TTC549 (cell line): ENCODE results near the gene RRP12.

ENCODE experiments used
- FAIRE-seq: peaks from 2 replicates; lab custom pipeline; 2012; peaks lifted over from hg19 to GRCh38; lab: Jason Lieb, UNC

Gene RRP12

DNA sequence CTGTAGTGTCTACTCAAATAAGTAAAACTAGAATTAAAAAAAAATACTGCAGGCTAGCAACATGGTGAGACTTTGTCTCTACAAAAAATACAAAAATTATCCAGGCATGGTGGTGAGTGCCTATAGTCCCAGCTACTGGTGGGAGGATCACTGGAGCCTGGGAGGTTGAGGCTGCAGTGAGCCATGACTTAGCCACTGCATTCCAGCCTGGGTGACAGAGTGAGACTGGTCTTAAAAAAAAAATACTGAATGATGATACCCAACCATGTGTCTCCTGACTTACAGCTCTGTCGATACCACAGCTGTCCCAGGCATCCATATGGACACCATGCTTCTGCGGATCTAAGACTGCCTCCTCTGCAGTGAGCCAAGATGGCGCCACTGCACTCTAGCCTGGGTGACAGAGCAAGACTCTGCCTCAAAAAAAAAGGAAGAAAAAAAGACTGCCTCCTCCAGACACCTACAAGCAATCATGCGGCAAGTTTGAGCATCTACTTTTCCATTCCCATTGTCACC lies 90.0 kb downstream of the RRP12 start:
- no peak for FAIRE-seq

DNA sequence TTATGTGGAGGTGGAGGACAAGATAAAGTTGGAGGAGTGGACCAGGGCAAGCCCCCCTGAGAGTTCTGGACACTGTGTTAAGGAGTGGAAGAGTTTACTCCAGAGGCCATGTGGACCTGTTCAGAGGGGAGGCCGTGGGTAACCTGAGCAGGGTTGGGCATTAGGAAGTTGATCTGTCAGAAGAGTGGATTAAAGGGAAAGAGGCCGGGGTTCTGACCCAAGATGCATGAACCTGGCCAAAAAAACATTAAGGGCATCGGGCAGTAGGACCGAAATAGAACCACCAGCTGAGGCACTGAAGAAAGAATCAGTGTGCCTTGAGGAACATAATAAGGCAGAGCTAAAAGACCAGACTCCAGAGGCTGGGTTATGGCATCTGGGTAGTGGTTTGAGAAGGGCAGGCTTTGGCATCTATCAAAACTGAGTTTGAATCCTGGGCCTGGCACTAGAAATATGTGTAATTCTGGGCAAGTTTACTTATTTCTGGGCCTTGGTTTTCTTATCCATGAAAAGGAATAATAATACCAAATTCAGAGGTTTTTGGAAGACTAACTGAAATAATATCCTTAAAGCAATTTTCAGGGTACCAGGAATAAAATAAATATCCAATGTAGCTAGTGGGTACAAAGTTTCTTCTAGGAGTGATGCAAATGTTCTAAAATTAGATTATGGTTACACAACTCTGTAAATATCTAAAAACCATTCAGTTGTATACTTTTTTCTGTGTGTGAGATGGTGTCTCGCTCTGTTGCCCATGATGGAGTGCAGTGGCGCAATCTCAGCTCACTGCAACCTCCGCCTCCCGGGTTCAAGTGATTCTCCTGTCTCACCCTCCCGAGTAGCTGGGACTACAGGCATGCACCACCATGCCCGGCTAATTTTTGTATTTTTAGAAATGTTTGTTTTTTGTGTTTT lies 93.0 kb downstream of the RRP12 start:
- no peak for FAIRE-seq

DNA sequence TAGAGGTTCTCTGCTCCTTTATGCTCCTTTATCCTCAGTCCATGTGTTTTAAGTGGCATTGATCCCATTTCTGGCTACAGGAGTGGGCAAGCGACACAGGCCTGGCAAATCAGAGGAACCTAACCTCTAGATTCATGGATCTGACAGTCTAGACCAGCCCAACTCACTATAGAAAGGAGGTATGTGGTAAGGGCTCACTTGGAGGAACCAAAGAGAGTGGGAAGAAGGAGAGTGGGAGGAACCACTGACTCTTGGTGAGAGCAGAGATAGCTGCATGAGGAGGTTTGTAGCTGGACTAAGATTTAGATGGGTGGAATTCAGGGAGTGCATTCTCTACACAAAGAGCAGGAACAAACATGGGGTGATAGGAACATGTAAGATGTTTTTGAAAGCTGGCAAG lies 93.7 kb downstream of the RRP12 start:
- FAIRE-seq: no peak
